SKM-1 (cell line): ENCODE results near the gene SUSD1.
"Not testable (repeated sequence)": the region's sequence is repeated elsewhere in the genome, so short reads cannot be mapped to it uniquely, and the experiment has no call there.

Experiments used
- DNase-seq: peaks from one replicate; lab custom pipeline; 2025; ENCODE audit not compliant: unreplicated experiment; lab: John Stamatoyannopoulos, UW

Gene SUSD1

DNA sequence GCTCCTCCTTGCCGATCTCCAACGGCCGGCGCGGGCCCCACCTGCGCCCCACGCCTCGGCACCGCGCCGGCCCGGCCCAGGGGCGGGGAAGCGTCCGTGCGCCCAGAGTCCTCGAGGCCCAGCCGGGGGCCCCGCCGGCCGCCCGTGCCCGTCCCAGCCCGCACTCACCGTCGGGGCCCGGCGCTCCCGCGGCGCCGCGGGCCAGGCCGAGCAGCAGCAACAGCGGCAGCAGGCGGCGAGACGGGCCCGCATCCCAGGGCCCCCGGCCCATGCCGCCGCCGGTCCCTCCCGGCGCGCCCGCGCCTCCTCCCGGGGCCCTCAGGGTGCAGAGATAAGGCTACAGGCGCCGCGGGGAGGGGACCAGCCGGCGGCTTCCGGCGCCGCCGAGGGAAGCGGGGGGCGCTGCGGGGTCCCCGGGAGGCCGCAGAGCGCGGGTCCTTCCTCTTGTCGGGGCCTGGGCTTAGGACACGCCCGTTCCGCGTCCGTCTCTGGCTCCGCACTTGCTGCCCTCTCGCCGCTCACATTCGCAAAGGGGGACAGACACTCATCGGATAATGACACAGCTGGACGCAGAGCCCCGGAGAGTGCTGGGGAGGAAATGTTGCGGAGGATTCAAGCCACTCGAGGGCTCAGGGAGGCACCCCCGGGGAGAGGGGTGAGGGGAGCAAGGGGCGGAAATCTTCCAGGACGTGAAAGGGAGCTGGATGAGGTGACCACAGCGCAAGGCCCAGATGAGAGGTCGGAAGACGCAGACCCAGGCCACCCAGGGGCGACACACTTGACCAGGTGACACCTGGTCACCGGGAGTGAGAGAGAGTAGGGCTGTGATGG, at the start of gene SUSD1:
SUSD1 (minus strand) TSS at position 333 of the 831 bp plus-strand sequence; CDS start at position 271, 62 bp downstream.
- no peak for DNase-seq

DNA sequence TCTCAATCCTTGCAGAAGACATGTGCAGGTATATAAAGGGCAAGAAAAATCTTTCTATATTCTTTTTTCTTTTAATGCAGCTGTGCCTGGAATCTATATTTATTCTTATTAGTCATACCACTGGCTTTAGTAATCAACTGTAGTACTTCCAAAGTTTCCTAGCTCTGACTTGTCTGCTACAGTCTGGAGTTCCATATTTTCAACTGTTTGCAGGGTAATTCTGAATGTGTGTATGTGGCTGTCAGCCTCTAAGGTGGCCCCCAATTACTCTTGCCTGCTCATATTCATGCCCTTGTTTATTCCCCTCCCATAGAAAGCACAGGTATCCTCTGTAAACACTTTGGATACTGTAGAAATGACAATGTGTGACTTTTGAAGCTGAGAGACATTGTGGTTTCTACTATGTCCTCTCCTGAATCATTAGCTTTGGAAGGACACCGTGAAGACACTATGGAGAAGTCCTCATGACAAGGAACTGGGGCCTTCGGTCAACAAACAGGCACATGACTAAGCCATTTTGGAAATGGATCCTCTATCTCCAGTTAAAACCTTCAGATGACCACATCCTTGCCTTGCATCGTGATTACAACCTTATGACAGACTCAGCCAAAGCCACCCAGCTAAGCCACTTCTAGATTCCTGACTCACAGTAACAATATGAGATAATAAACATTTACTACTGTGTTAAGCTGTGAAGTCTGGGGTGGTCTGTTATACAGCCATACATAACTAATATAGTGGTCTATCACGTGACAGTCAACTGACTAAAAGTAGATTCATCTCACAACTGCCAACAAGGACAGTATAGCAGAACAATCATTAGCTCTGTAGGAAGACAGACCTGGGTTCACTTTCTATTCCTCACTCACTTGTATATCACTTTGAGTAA, 49.5 kb upstream of the SUSD1 start:
- no peak for DNase-seq

DNA sequence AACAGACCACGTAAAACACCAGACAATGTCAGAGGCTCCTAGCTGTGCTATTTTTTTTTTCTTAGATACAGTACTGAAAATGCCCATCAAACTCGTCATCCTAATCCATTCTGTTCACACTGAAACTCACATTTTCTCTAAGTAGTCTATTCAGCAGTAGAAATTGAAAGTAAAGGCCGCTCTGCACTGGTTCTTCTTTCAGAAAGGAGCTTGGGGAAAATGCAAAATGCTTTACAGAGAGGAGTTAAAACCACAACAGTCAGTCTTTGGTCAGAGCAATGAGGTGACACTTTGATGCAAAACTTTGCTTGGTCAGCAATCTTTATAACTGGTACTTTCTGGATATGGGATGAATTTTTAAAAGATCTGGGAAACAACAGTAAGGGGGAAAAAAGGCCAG, 43.8 kb upstream of the SUSD1 start:
- no peak for DNase-seq

DNA sequence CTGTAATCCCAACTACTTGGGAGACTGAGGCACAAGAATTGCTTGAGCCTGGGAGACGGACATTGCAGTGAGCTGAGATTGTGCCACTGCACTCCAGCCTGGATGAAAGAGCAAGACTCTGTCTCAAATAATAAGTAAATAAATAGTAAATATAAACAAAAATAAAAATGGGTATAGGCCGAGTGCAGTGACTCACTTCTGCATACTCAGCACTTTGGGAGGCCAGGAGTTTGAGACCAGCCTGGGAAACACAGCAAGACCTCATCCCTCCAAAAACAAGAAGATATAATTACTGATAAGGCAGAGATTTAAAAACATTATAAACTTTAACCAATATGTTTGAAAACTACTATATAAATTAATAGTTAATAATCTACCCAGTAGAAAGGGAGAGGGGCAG, 37.8 kb upstream of the SUSD1 start:
- DNase-seq = no peak

DNA sequence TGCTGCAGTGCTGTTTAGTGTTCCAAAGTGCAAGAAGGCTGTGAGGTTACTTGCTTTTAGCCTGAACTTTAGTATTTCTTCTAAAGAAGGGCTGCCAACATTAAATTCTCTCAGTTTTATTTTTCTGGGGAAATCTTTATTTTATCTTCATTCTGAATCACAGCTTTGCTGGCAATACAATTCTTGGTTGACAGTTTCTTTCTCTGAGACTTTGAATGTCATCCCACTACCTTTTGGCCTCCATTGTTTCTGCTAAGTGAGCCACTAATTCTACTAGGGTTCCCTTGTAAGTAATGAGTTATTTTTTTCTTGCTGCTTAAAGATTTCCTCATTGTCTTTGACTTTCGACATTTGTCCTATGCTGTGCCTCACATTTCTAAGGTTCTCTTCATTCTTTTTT, 32.4 kb upstream of the SUSD1 start:
- DNase-seq = no peak

DNA sequence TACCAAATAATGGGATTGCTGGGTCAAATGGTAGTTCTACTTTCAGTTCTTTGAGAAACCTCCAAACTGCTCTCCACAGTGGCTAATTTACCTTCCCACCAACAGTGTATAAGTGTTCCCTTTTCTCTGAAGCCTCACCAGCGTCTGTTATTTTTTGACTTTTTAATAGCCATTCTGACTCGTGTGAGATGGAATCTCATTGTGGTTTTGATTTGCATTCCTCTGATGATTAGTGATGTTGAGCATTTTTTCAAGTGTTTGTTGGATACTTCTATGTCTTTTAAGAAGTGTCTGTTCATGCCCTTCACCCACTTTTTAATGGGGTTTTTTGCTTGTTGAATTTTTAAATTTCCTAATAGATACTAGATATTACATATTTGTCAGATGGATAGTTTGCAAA, 28.4 kb upstream of the SUSD1 start:
- DNase-seq = no peak

DNA sequence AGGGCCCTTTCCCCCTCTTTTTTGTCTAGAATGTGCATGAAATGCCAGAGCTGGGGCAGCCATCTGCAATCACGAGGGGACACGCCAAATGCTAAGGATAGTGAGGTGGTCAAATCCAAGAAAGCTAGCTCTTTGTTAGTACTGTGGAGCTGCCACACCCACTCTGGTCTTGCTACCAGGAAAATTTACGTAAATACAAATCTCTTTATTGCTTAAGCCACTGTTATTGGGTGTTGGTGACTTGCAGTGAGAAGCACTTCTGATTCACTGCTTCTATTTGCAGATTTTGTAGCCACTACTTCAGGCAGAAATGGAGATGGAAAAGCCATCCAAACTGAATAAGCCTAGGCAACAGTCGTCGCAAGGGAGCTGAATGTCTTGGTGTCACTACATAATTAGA, 25.6 kb upstream of the SUSD1 start:
- DNase-seq = no peak

DNA sequence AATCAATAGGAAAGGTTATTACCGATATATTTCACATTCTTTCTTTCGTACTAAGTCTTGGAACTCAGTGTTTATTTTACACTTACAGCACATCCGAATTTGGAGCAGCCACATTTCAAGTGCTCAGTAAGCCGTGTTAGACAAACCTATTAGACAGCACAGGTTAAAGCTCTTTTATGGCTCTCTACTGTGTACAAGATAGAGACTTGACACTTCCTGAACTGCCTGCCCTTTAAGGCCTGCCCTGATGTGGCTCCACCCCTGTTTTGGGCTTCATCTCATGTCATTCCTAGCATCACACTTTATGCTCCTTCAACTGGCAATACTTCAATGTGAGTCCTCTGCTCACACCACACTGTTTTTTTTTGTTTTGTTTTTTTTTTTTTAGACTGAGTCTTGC, 23.5 kb upstream of the SUSD1 start:
- no peak for DNase-seq

DNA sequence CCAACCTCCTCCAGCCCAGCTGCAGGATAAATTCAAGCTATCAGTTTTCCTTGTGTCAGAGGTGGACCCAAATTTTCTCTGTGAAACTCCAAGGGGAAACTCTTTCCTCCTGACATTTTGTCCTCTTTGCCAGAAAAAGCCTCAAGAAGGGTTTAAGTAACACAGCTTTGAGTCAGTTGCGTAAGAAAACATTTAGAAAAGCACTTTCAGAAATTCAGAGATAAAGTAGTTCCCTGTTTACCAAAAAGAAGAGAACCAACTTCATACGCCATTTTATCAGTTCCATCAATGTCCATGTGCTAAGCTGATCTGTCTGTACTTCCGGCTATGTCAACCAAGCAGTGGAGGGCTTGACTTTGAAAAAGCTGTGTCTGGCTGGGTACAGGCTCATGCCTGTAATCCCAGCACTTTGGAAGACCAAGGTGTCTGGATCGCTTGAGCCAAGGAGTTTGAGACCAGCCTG, 19.9 kb upstream of the SUSD1 start:
- DNase-seq = no peak

DNA sequence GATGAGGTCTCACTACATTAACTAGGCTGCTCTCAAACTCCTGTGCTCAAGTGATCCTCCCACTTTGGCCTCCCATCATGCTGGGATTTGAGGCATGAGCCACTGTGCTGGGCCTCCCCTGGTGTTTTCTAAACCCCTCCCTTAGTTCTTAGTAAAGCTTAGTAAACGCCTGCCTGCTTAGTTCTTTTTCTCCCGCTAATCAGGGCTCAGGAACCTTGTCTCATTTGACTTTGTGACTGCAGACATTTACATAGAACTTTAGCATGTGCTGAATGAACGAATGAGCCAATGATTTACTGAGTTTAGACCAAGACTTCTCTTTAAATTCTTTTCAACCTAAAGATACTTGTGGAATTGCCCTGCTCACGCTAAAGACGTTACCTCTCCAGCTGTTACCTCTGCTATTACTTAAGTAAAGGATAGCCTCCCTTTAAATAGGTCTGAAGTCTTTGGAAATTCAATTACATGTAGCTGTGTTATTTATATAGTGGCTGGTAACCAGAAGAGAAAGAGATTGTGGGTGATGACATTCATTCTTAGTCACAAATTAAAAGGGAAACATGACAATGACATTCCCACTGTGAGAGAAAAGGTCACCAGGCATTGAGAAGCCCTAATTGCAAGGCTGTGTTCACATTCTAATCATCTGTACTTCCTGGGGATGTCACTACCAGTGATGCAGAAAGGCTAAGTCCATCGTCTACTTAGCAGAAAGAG, 18.6 kb upstream of the SUSD1 start:
- DNase-seq = no peak

DNA sequence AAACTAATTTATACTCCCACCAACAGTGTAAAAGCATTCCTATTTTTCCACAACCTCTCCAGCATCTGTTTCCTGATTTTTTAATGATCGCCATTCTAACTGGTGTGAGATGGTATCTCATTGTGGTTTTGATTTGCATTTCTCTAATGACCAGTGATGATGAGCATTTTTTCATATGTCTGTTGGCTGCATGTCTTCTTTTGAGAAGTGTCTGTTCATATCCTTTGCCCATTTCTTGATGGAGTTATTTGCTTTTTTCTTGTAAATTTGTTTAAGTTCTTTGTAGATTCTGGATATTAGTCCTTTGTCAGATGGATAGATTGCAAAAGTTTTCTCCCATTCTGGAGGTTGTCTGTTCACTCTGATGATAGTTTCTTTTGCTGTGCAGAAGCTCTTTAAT, 15.2 kb upstream of the SUSD1 start:
- not testable (repeated sequence) for DNase-seq

DNA sequence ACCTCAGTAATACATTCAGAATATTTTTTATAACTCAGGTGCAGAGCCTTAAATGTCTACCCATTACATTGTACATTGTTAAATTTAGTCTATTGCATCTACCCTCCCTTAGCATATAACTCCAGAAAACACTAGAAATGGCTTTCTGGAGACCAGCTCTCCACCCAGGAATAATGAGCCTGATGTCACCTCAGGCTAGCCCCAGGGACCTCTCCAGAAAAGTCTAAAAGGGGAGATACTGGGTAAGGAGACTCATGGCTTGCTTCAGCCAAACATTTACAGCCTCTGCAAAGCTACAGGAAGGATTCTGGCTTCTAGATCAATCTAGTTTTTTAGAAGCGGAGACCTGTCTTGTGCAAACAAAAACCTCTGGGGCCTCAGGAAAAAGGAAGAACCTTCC, 13.8 kb upstream of the SUSD1 start:
- DNase-seq = no peak

DNA sequence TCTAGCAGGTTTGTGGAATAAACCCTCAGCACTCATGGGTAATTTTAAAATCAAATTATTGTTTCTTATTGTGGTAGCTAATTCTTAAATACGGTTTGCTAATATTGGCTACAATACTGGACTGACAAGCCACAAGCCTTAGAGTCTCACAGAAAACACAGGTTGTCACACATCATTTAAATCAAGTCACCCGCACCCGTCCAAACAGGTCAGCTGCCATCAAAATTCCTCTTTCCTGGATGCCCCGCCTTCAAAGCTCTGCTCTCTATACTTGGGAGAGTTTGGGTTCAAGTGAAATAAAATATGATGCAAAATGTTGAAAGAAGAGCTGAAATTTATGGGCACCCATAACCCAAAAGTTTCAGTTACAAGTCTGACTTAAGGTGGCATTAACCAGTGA, 12.3 kb upstream of the SUSD1 start:
- DNase-seq = no peak

DNA sequence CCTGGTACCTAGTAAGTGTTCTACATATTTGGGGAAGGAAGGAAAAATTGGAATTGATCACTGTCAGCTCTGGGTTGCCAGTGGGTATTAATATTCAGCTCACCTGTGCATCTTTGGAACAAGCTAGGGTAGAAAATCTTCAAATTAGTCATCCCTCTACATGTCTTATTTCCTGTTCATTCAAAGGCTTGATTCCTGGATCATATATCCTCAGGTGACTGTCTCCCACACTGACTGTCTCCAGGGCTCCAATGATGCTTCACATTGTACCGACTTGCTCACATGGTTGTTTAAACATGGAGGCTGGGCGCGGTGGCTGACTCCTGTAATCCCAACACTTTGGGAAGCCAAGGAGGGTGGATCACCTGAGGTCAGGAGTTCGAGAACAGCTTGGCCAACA, 11.6 kb upstream of the SUSD1 start:
- no peak for DNase-seq

DNA sequence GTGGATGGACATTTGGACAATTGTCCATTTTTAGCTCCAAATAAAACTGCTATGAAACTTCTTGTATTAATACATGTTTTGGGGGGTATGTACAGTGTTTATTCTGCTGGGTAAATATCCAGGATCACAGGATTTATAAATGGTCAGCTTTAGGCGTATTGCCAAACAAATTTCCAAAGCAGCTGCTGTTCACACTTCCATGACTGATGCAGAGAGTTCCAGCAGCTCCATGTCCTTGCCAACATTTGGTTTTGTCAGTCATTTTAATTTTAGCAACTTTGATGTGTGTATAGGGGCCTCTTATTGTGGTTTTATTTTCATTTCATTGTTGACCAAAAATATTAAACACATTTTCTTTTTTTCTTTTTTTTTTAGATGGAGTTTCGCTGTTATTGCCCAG, 9.8 kb upstream of the SUSD1 start:
- no peak for DNase-seq

DNA sequence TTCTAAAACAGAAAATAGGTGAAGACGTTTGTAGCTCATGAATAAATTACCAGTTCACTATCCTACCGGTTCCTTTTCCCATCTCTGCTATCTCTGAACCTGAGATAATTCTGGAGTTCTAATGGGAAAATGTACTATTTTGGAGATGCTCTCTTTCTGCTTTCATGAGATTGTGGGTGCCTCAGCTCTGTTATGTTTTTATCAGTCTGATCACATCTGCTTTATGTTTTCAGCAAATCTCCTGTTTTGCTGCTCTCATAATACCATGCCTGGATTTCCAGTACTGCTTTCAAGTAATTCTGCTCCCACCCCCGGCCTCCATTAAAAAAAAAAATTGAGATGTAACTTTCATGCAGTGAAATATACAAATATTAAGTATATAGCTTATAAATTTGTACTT, 9.1 kb upstream of the SUSD1 start:
- no peak for DNase-seq

DNA sequence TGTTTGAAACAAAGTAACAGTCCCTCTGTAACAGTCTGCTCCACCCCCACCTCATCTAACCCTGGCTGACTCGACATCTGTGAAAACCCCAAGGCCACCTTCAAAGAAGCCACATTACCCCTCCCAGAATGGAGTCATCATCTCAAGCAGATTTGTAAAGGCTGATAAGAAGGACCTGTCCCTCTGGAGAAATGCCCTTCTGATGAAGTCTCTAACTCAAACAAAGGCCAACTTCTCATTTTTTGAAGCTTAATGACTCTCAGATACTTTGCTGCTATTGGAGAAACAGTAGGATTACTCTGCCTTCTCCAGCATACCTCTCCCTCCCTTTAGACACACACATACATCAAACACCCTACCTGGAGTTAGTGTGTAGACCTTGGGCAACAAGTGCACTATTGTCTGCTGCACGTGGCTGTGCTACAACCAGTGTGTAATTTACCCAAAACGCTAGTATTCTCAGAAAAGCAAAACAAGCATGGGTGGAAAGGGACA, 5.3 kb upstream of the SUSD1 start:
- DNase-seq = no peak

DNA sequence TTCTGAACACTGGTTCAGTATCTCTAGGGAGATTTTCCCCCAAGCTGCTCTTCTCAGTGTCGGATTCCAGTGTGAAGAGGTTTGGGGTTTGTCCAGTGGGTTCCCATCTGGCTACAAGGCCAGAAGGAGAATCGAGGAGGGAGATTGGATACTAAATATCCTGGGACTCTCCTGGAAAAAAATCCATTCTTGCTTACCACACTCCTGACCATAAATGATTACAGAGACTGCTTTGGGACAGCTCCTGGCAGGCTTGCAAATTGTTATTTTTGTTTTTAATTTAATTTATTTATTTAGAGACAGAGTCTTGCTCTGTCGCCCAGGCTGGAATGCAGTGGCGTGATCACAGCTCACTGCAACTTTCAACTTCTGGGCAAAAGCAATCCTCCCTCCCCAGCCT, 4.7 kb upstream of the SUSD1 start:
- DNase-seq = no peak

DNA sequence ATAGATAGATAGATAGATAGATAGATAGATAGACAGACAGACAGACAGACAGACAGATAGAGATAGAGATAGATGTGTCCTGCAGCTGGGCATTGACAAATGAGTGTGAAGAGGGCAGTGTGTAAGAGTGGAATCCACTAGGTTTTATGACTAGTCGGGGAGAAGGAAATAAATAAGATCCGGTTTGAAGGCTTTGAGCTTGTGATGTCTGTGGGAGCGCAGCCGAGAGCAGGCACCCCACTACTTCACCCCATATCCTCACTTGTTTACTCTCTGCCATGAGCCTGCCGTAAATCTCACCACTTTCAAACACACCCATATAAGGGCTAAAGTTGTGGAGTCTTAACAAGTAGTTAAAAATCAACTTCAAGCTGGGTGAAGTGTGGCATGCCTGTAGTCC, 1.4 kb upstream of the SUSD1 start:
- DNase-seq = no peak

DNA sequence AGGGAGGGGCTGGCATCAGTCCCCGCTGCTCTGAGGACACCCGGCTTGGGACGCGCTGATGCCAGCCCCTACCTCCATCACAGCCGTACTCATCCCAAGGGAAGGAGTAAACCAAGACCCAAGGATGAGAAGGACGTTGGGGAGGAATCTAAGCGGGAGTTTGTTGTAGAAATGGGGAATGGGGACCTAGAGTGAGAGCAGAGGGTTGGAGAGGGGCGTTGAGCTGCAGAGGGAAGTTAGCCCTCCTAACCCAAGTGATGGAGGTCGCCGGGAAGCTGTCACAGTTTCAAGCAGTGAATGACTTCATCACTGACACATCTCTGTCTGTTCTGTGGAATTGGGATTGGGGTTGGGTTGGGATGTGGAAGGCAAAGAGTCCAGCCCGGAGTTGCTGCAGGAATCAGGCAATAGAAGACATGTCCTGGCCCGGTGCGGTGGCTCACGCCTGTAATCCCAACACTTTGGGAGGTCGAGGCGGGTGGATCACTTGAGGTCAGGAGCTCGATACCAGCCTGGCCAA, 759 bp upstream of the SUSD1 start:
- DNase-seq = no peak
